HG02870 (cell line): ENCODE results near the gene PTPN22.
"Not testable (repeated sequence)": the region's sequence is repeated elsewhere in the genome, so short reads cannot be mapped to it uniquely, and the experiment has no call there.

Source experiments
- ATAC-seq: cut with Tn5 transposase; IDR thresholded peaks from one replicate; pipeline ENCODE4 v1.9.1; 2021; ENCODE audit warnings: mild to moderate bottlenecking, moderate library complexity; ENCODE audit not compliant: unreplicated experiment

Gene PTPN22

GRCh38 chr1:113852694-113853093, 18.8 kb downstream of the PTPN22 start:
- ATAC-seq, result not testable (repeated sequence)

GRCh38 chr1:113850127-113850796, 21.2 kb downstream of the PTPN22 start:
- no peak for ATAC-seq

GRCh38 chr1:113849072-113849471, 22.4 kb downstream of the PTPN22 start:
- no peak for ATAC-seq

- ATAC-seq, result no peak
Observed at GRCh38 chr1:113846391-113847035, 25.0 kb downstream of the PTPN22 start.

GRCh38 chr1:113836534-113836933, 35.0 kb downstream of the PTPN22 start:
- no peak for ATAC-seq

GRCh38 chr1:113835686-113836290, 35.7 kb downstream of the PTPN22 start:
- no peak for ATAC-seq

GRCh38 chr1:113834716-113835115, 36.8 kb downstream of the PTPN22 start:
- no peak for ATAC-seq

- no peak for ATAC-seq
Observed at GRCh38 chr1:113830039-113830438, 41.5 kb downstream of the PTPN22 start.

- ATAC-seq, result no peak
Observed at GRCh38 chr1:113821916-113822315, 49.6 kb downstream of the PTPN22 start.

GRCh38 chr1:113818578-113818977, 52.9 kb downstream of the PTPN22 start:
- ATAC-seq, result no peak

- no peak for ATAC-seq
Observed at GRCh38 chr1:113813218-113813617, 58.3 kb downstream of the PTPN22 start.

GRCh38 chr1:113812661-113813135, 58.8 kb downstream of the PTPN22 start:
- no peak for ATAC-seq

- peak; percentile 87 for ATAC-seq
Observed at GRCh38 chr1:113811888-113812660, 59.4 kb downstream of the PTPN22 start, which contains the start of gene RSBN1. Gene RSBN1, minus strand, starts transcription at chr1:113812476. Its CDS starts 64 bp downstream, at chr1:113812412.

GRCh38 chr1:113811156-113811887, 60.2 kb downstream of the PTPN22 start:
- peak; percentile 18 for ATAC-seq

- no peak for ATAC-seq
Observed at GRCh38 chr1:113809670-113810602, 61.6 kb downstream of the PTPN22 start.

- no peak for ATAC-seq
Observed at GRCh38 chr1:113808450-113809195, 62.9 kb downstream of the PTPN22 start.

GRCh38 chr1:113805639-113806038, 65.9 kb downstream of the PTPN22 start:
- ATAC-seq, result no peak

GRCh38 chr1:113805256-113805531, 66.3 kb downstream of the PTPN22 start:
- ATAC-seq, result no peak
